GM12865 (cell line): ENCODE measurements around the gene SELENOH.

Experiments
- DNase-seq: peaks from one replicate; pipeline ENCODE4 v3.0.0; 2010; ENCODE audit warnings: low read depth
- H3K4me3 ChIP-seq: 2 replicates; pipeline ENCODE4 v1.5.1; 2011; ENCODE audit warnings: mild to moderate bottlenecking, low read depth, low read length, control low read depth
- TF ChIP-seq, protein P1 (sequence below): IDR thresholded peaks from 2 replicates; pipeline ENCODE4 v1.5.1; 2011; ENCODE audit warnings: low read length, control low read depth, low read depth, inconsistent platforms; ENCODE audit not compliant: insufficient read depth; ENCODE audit errors: missing control alignments

Gene SELENOH

GRCh38 chr11:57751176-57751575 lies 9.9 kb downstream of the SELENOH start:
- TF ChIP-seq, protein P1, sequence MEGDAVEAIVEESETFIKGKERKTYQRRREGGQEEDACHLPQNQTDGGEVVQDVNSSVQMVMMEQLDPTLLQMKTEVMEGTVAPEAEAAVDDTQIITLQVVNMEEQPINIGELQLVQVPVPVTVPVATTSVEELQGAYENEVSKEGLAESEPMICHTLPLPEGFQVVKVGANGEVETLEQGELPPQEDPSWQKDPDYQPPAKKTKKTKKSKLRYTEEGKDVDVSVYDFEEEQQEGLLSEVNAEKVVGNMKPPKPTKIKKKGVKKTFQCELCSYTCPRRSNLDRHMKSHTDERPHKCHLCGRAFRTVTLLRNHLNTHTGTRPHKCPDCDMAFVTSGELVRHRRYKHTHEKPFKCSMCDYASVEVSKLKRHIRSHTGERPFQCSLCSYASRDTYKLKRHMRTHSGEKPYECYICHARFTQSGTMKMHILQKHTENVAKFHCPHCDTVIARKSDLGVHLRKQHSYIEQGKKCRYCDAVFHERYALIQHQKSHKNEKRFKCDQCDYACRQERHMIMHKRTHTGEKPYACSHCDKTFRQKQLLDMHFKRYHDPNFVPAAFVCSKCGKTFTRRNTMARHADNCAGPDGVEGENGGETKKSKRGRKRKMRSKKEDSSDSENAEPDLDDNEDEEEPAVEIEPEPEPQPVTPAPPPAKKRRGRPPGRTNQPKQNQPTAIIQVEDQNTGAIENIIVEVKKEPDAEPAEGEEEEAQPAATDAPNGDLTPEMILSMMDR: no peak
- DNase-seq: no peak
- no peak overlapping the region for H3K4me3 ChIP-seq

DNA sequence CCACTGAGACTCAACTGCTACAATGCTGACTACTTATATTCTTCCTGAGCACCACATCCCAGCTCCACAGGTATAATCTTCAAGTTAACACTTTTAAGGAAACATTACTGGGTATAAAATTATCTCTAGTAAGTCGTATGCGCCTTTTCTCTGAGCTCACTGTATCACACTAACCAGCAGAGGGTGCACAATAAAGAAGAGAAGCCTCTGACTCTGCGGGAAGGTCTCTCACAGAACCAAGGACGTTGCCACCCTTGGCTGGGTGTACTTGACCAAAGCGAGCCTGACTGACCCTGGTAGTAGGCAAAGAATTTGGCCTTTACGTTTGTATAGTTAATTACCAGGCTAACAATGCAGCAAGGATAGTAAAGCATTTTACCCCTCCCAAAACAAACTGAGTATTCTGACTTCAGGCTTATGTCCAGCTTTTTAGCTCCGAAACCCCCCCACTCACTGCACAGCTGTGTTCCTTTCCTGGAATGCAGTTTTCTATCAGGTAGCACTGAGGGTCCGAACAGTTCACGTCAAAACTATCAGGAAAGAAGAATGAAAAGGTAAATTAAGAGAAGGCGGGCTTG lies 10.5 kb downstream of the SELENOH start, which contains the start of gene BTBD18:
TSS of gene BTBD18 (minus strand) at position 144 of the 578 bp plus-strand sequence. CDS start 631 bp downstream, outside the sequence.
- H3K4me3 ChIP-seq: no peak within 1 kb of the TSS
- TF ChIP-seq, protein P1: peak; percentile 39
- peak; percentile 54 for DNase-seq

- H3K4me3 ChIP-seq: no peak overlapping the region
- TF ChIP-seq, protein P1: no peak
- DNase-seq: no peak
These were observed 11.7 kb downstream of the SELENOH start for GRCh38 chr11:57752954-57753353.

- no peak overlapping the region for H3K4me3 ChIP-seq
These were observed 16.9 kb downstream of the SELENOH start for GRCh38 chr11:57758174-57758573.

GRCh38 chr11:57761301-57762234 lies 20.3 kb downstream of the SELENOH start, which contains the start of gene CTNND1:
CTNND1 (plus strand) TSS chr11:57761802; CDS start chr11:57791479, 29,677 bp downstream.
- H3K4me3 ChIP-seq: peak within 1 kb of the TSS; percentile 94
- TF ChIP-seq, protein P1: no peak
- peak; percentile 93 for DNase-seq

More at GRCh38 chr11:57758174-57758573, 16.9 kb downstream of the SELENOH start:
- DNase-seq: no peak
- TF ChIP-seq, protein P1: no peak

DNA sequence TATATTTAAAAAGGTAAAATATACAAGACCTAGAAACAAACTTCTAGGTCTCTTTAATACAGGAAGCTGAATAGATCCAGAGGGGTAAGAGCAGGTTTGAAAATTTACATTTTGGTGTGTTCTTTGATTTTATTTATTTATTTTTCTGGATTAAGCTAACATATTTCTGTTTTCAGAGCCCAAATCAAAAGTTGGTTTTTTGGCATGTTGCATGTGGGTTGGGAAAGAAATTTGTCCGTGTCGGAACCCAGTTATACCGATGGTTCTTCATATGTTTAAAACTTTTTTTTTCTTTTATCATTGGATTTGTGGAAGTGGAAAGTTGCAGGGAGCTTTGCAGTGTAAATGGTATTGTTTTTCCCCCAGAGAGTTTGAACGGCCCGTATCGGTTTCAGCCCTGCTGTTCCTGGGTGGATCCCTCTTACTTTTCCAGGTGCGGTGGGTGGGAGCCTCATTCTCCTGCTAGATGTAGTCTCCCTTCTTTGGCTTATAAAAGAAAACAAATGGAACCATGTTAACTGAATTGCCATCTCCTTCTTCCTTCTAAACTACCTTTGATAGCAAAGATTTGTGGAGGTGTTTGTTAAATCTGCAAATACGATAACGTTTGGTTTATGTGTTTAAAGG lies 21.1 kb downstream of the SELENOH start:
- no peak for DNase-seq
- TF ChIP-seq, protein P1: no peak
- peak overlapping the region; percentile 94 for H3K4me3 ChIP-seq
